Tibial nerve (tissue), 4 donors: ENCODE data around the gene NUP107. TPM values are rescaled to one million over a fixed set of nuclear protein-coding genes. Genes with fewer than 3 reads are reported as not detected.

Experiments used
- DNase-seq, 2 donors: peaks; one replicate each; pipeline ENCODE4 v3.0.0-alpha.2; 2019; ENCODE audit warnings: low spot score in 2 of 2
- H3K27ac ChIP-seq, 4 donors: fragments of 200-600 bp; sonication (generic) in 3 of 4; one replicate each; pipeline ENCODE4 v1.5.1; 2017 to 2019; ENCODE audit warnings: mild to moderate bottlenecking in 1 of 4
- H3K27me3 ChIP-seq, 2 donors: fragments of 200-600 bp; sonication (generic) in 1 of 2; one replicate each; pipeline versions ENCODE4 v1.5.1 to v1.6.0; 2017 to 2019
- H3K36me3 ChIP-seq, 3 donors: fragments of 200-600 bp; sonication (generic); one replicate each; pipeline ENCODE4 v1.5.1; 2018 to 2019
- H3K4me1 ChIP-seq, 4 donors: fragments of 200-600 bp; sonication (generic) in 3 of 4; one replicate each; pipeline ENCODE4 v1.5.1; 2017 to 2019
- H3K4me3 ChIP-seq, 4 donors: fragments of 200-600 bp; sonication (generic) in 3 of 4; one replicate each; pipeline ENCODE4 v1.5.1; 2017 to 2019; ENCODE audit warnings: mild to moderate bottlenecking in 1 of 4, moderate library complexity in 1 of 4
- H3K9me3 ChIP-seq, 4 donors: fragments of 200-600 bp; sonication (generic) in 3 of 4; one replicate each; pipeline ENCODE4 v1.5.1; 2017 to 2019
- CTCF ChIP-seq, 5 experiments: fragments of 200-600 bp in 3 of 5; fragments of 450-650 bp in 2 of 5; sonication (generic) in 3 of 5; IDR thresholded peaks; one replicate each; pipeline ENCODE4 v1.5.1; 2016 to 2019; ENCODE audit warnings: antibody characterized with exemption in 5 of 5, mild to moderate bottlenecking in 3 of 5, moderate library complexity in 2 of 5
- EP300 ChIP-seq, 2 donors: sonication (generic); formaldehyde crosslinking; IDR thresholded peaks; one replicate each; pipeline ENCODE4 v1.6.1; 2017; ENCODE audit warnings: antibody characterized with exemption in 2 of 2, mild to moderate bottlenecking in 1 of 2
- POLR2A ChIP-seq, 2 donors: fragments of 450-650 bp; IDR thresholded peaks; one replicate each; pipeline ENCODE4 v1.6.1; 2017; ENCODE audit warnings: antibody characterized with exemption in 2 of 2, mild to moderate bottlenecking in 2 of 2, moderate library complexity in 2 of 2
- WGBS, 2 donors: methylation state at CpG; one replicate each; pipeline ENCODE4 v1.1.5; 2018; 5-methylcytosine and 5-hydroxymethylcytosine counted together
- total RNA-seq, 4 donors: library from RNA; depleted of rRNA; stranded (reverse); fragments of >200 nt; gene quantifications; one replicate each; pipeline ENCODE4 v1.1.0, GENCODE V29; 2016

Gene NUP107
- total RNA-seq, 4 donors from 2014 or later = 30.3 to 38.0 (median 31.6) TPM

- Histone ChIP-seq H3K27ac (no peak overlapping the region), H3K4me3 (no peak overlapping the region), H3K27me3 (no peaks in the 10 kb centered on the region), H3K9me3 (no peaks in the 10 kb centered on the region), H3K4me1 (peaks cover 0 to 27% (median 20%) of the 10 kb centered on the region in 4 donors), H3K36me3 (peaks cover 0 to 9% (median 0%) of the 10 kb centered on the region in 3 donors)
- TF ChIP-seq EP300 (IDR thresholded peaks at IDR 0.05) (no peak), CTCF (IDR thresholded peaks at IDR 0.05) (no peak), POLR2A (IDR thresholded peaks at IDR 0.05) (no peak)
- WGBS, 2 donors = 94 to 95% methylated on average over 13 of the region's 13 CpGs
- DNase-seq = no peak
These were observed 103.5 kb downstream of the NUP107 start for GRCh38 chr12:68790081-68790951.

GRCh38 chr12:68790952-68791234 lies 104.1 kb downstream of the NUP107 start:
- no peaks in the 10 kb centered on the region for H3K27me3 ChIP-seq
- H3K36me3 ChIP-seq = peaks cover 0 to 9% (median 0%) of the 10 kb centered on the region in 3 donors
- H3K4me3 ChIP-seq = no peak overlapping the region
- WGBS, 2 donors = 60 to 67% methylated on average over 3 of the region's 3 CpGs
- H3K4me1 ChIP-seq = peaks cover 0 to 24% (median 17%) of the 10 kb centered on the region in 4 donors
- no peak overlapping the region for H3K27ac ChIP-seq
- no peak for DNase-seq
- TF ChIP-seq EP300 (IDR thresholded peaks at IDR 0.05) (no peak), POLR2A (IDR thresholded peaks at IDR 0.05) (no peak), CTCF (IDR thresholded peaks at IDR 0.05) (no peak)
- H3K9me3 ChIP-seq = no peaks in the 10 kb centered on the region

GRCh38 chr12:68791897-68792481 lies 105.2 kb downstream of the NUP107 start:
- Histone ChIP-seq H3K4me3 (no peak overlapping the region), H3K9me3 (no peaks in the 10 kb centered on the region), H3K4me1 (peaks cover 0 to 15% (median 12%) of the 10 kb centered on the region in 4 donors), H3K36me3 (peaks cover 0 to 9% (median 0%) of the 10 kb centered on the region in 3 donors), H3K27ac (no peak overlapping the region), H3K27me3 (no peaks in the 10 kb centered on the region)
- TF ChIP-seq POLR2A (IDR thresholded peaks at IDR 0.05) = no peak
- no peak for TF ChIP-seq CTCF (IDR thresholded peaks at IDR 0.05)
- TF ChIP-seq EP300 (IDR thresholded peaks at IDR 0.05) = no peak
- no peak for DNase-seq
- 94 to 96% methylated on average over 2 of the region's 2 CpGs for WGBS, 2 donors

GRCh38 chr12:68792952-68793351 lies 106.2 kb downstream of the NUP107 start:
- Histone ChIP-seq H3K27me3 (no peaks in the 10 kb centered on the region), H3K4me3 (no peak overlapping the region), H3K4me1 (peaks cover 0 to 11% (median 5%) of the 10 kb centered on the region in 4 donors), H3K27ac (no peak overlapping the region), H3K36me3 (peaks cover 0 to 9% (median 0%) of the 10 kb centered on the region in 3 donors), H3K9me3 (no peaks in the 10 kb centered on the region)
- DNase-seq = no peak
- no peak for TF ChIP-seq CTCF (IDR thresholded peaks at IDR 0.05)
- 65 to 71% methylated on average over 2 of the region's 2 CpGs for WGBS, 2 donors

- Histone ChIP-seq H3K4me1 (peaks cover 0 to 6% (median 1%) of the 10 kb centered on the region in 4 donors), H3K9me3 (no peaks in the 10 kb centered on the region), H3K36me3 (peaks cover 0 to 9% (median 0%) of the 10 kb centered on the region in 3 donors), H3K4me3 (no peak overlapping the region), H3K27me3 (no peaks in the 10 kb centered on the region), H3K27ac (no peak overlapping the region)
- DNase-seq = no peak
- TF ChIP-seq POLR2A (IDR thresholded peaks at IDR 0.05) (no peak), EP300 (IDR thresholded peaks at IDR 0.05) (no peak), CTCF (IDR thresholded peaks at IDR 0.05) (no peak)
- WGBS, 2 donors = 90 to 91% methylated on average over 4 of the region's 4 CpGs
These were observed 106.7 kb downstream of the NUP107 start for GRCh38 chr12:68793436-68793835.
